ENCODE measurements around the gene ZNF804A. TPM values are rescaled to one million over a fixed set of nuclear protein-coding genes. Genes with fewer than 3 reads are reported as not detected.

ZNF804A gene
- total and polyA plus RNA-seq, 5 donors, result not detected

- Histone ChIP-seq H3K4me3 (ENCODE audit: low read length) (no peak overlapping the region), H3K27ac (ENCODE audit: low read length) (no peak overlapping the region), H3K9me3 (ENCODE audit: control insufficient read depth, low read length) (no peaks in the 10 kb centered on the region), H3K4me1 (ENCODE audit: control insufficient read depth, insufficient read depth, low read length) (no peaks in the 10 kb centered on the region), H3K27me3 (ENCODE audit: control insufficient read depth, insufficient read depth) (no peaks in the 10 kb centered on the region)
- ATAC-seq (no peak), DNase-seq (no peak)
- WGBS, result 49% methylated on average over 2 of the region's 2 CpGs
- intact Hi-C loops (cut with DNase I), result no loop called here
Observed at GRCh38 chr2:184824597-184824996, 226.3 kb downstream of the ZNF804A start.

- ATAC-seq (no peak), DNase-seq (no peak)
- WGBS, result 89% methylated on average over 1 of the region's 1 CpG
- intact Hi-C loops (cut with DNase I), result no loop called here
- no peak overlapping the region for H3K4me3 ChIP-seq (ENCODE audit: low read length)
- no peaks in the 10 kb centered on the region for H3K27me3 ChIP-seq (ENCODE audit: control insufficient read depth, insufficient read depth)
- no peak overlapping the region for H3K27ac ChIP-seq (ENCODE audit: low read length)
- H3K9me3 ChIP-seq (ENCODE audit: control insufficient read depth, low read length), result no peaks in the 10 kb centered on the region
- no peaks in the 10 kb centered on the region for H3K4me1 ChIP-seq (ENCODE audit: control insufficient read depth, insufficient read depth, low read length)
Observed at GRCh38 chr2:184830531-184830930, 232.2 kb downstream of the ZNF804A start.

GRCh38 chr2:184834699-184835397 is 236.5 kb downstream of the ZNF804A start:
- no peak for DNase-seq
- no peak overlapping the region for H3K4me3 ChIP-seq (ENCODE audit: low read length)
- no peak for ATAC-seq
- no peaks in the 10 kb centered on the region for H3K4me1 ChIP-seq (ENCODE audit: control insufficient read depth, insufficient read depth, low read length)
- no peaks in the 10 kb centered on the region for H3K9me3 ChIP-seq (ENCODE audit: control insufficient read depth, low read length)
- H3K27ac ChIP-seq (ENCODE audit: low read length), result no peak overlapping the region
- intact Hi-C loops (cut with DNase I), result no loop called here
- no peaks in the 10 kb centered on the region for H3K27me3 ChIP-seq (ENCODE audit: control insufficient read depth, insufficient read depth)

GRCh38 chr2:184835398-184835715 is 237.0 kb downstream of the ZNF804A start:
- Histone ChIP-seq H3K9me3 (ENCODE audit: control insufficient read depth, low read length) (no peaks in the 10 kb centered on the region), H3K4me1 (ENCODE audit: control insufficient read depth, insufficient read depth, low read length) (no peaks in the 10 kb centered on the region), H3K27ac (ENCODE audit: low read length) (no peak overlapping the region), H3K27me3 (ENCODE audit: control insufficient read depth, insufficient read depth) (no peaks in the 10 kb centered on the region), H3K4me3 (ENCODE audit: low read length) (no peak overlapping the region)
- intact Hi-C loops (cut with DNase I), result no loop called here
- ATAC-seq (no peak), DNase-seq (no peak)

- 43% methylated on average over 2 of the region's 2 CpGs for WGBS
- Histone ChIP-seq H3K4me3 (ENCODE audit: low read length) (no peak overlapping the region), H3K27ac (ENCODE audit: low read length) (no peak overlapping the region), H3K9me3 (ENCODE audit: control insufficient read depth, low read length) (no peaks in the 10 kb centered on the region), H3K4me1 (ENCODE audit: control insufficient read depth, insufficient read depth, low read length) (no peaks in the 10 kb centered on the region), H3K27me3 (ENCODE audit: control insufficient read depth, insufficient read depth) (no peaks in the 10 kb centered on the region)
- DNase-seq, result no peak
- intact Hi-C loops (cut with DNase I), result no loop called here
- ATAC-seq, result no peak
Observed at GRCh38 chr2:184847331-184847730, 249.0 kb downstream of the ZNF804A start.

- ATAC-seq (no peak), DNase-seq (no peak)
- Histone ChIP-seq H3K4me3 (ENCODE audit: low read length) (no peak overlapping the region), H3K4me1 (ENCODE audit: control insufficient read depth, insufficient read depth, low read length) (no peaks in the 10 kb centered on the region), H3K27ac (ENCODE audit: low read length) (no peak overlapping the region), H3K9me3 (ENCODE audit: control insufficient read depth, low read length) (no peaks in the 10 kb centered on the region), H3K27me3 (ENCODE audit: control insufficient read depth, insufficient read depth) (no peaks in the 10 kb centered on the region)
- intact Hi-C loops (cut with DNase I), result no loop called here
Observed at GRCh38 chr2:184849516-184849915, 251.2 kb downstream of the ZNF804A start.

GRCh38 chr2:184851576-184851975 is 253.2 kb downstream of the ZNF804A start:
- Histone ChIP-seq H3K9me3 (ENCODE audit: control insufficient read depth, low read length) (no peaks in the 10 kb centered on the region), H3K27me3 (ENCODE audit: control insufficient read depth, insufficient read depth) (no peaks in the 10 kb centered on the region), H3K4me3 (ENCODE audit: low read length) (no peak overlapping the region), H3K27ac (ENCODE audit: low read length) (no peak overlapping the region), H3K4me1 (ENCODE audit: control insufficient read depth, insufficient read depth, low read length) (no peaks in the 10 kb centered on the region)
- ATAC-seq (no peak), DNase-seq (no peak)
- 73% methylated on average over 1 of the region's 1 CpG for WGBS
- intact Hi-C loops (cut with DNase I), result no loop called here

GRCh38 chr2:184859187-184859586 is 260.9 kb downstream of the ZNF804A start:
- Histone ChIP-seq H3K4me3 (ENCODE audit: low read length) (no peak overlapping the region), H3K4me1 (ENCODE audit: control insufficient read depth, insufficient read depth, low read length) (no peaks in the 10 kb centered on the region), H3K27me3 (ENCODE audit: control insufficient read depth, insufficient read depth) (no peaks in the 10 kb centered on the region), H3K27ac (ENCODE audit: low read length) (no peak overlapping the region), H3K9me3 (ENCODE audit: control insufficient read depth, low read length) (no peaks in the 10 kb centered on the region)
- DNase-seq (no peak), ATAC-seq (no peak)
- intact Hi-C loops (cut with DNase I), result no loop called here

GRCh38 chr2:184860744-184861143 is 262.4 kb downstream of the ZNF804A start:
- Histone ChIP-seq H3K9me3 (ENCODE audit: control insufficient read depth, low read length) (no peaks in the 10 kb centered on the region), H3K27ac (ENCODE audit: low read length) (no peak overlapping the region), H3K4me1 (ENCODE audit: control insufficient read depth, insufficient read depth, low read length) (no peaks in the 10 kb centered on the region), H3K27me3 (ENCODE audit: control insufficient read depth, insufficient read depth) (no peaks in the 10 kb centered on the region), H3K4me3 (ENCODE audit: low read length) (no peak overlapping the region)
- intact Hi-C loops (cut with DNase I), result no loop called here
- DNase-seq (no peak), ATAC-seq (no peak)
- WGBS, result 90% methylated on average over 2 of the region's 2 CpGs

- Histone ChIP-seq H3K27ac (ENCODE audit: low read length) (no peak overlapping the region), H3K4me1 (ENCODE audit: control insufficient read depth, insufficient read depth, low read length) (no peaks in the 10 kb centered on the region), H3K4me3 (ENCODE audit: low read length) (no peak overlapping the region), H3K9me3 (ENCODE audit: control insufficient read depth, low read length) (no peaks in the 10 kb centered on the region), H3K27me3 (ENCODE audit: control insufficient read depth, insufficient read depth) (no peaks in the 10 kb centered on the region)
- ATAC-seq, result no peak
- intact Hi-C loops (cut with DNase I), result no loop called here
- no peak for DNase-seq
Observed at GRCh38 chr2:184875212-184875611, 276.9 kb downstream of the ZNF804A start.

GRCh38 chr2:184875911-184876310 is 277.6 kb downstream of the ZNF804A start:
- DNase-seq (peak in 1 of 3 donors; percentile 10), ATAC-seq (no peak)
- Histone ChIP-seq H3K4me3 (ENCODE audit: low read length) (no peak overlapping the region), H3K27me3 (ENCODE audit: control insufficient read depth, insufficient read depth) (no peaks in the 10 kb centered on the region), H3K4me1 (ENCODE audit: control insufficient read depth, insufficient read depth, low read length) (no peaks in the 10 kb centered on the region), H3K27ac (ENCODE audit: low read length) (no peak overlapping the region), H3K9me3 (ENCODE audit: control insufficient read depth, low read length) (no peaks in the 10 kb centered on the region)
- intact Hi-C loops (cut with DNase I), result no loop called here

- Histone ChIP-seq H3K27ac (ENCODE audit: low read length) (no peak overlapping the region), H3K4me1 (ENCODE audit: control insufficient read depth, insufficient read depth, low read length) (no peaks in the 10 kb centered on the region), H3K4me3 (ENCODE audit: low read length) (no peak overlapping the region), H3K27me3 (ENCODE audit: control insufficient read depth, insufficient read depth) (no peaks in the 10 kb centered on the region), H3K9me3 (ENCODE audit: control insufficient read depth, low read length) (no peaks in the 10 kb centered on the region)
- DNase-seq (no peak), ATAC-seq (no peak)
- 91% methylated on average over 2 of the region's 2 CpGs for WGBS
- intact Hi-C loops (cut with DNase I), result no loop called here
Observed at GRCh38 chr2:184877909-184878308, 279.6 kb downstream of the ZNF804A start.
